GM10847 (cell line): Measurements from ENCODE around the gene CACNA2D2.

Experiments used
- POLR2A ChIP-seq: IDR thresholded peaks from 2 replicates; pipeline ENCODE4 v1.6.1; 2011; ENCODE audit not compliant: insufficient read length; ENCODE audit errors: extremely low read depth

CACNA2D2 gene

GRCh38 chr3:50490424-50490823 is 13.0 kb downstream of the CACNA2D2 start:
- TF ChIP-seq POLR2A, result no peak

GRCh38 chr3:50487181-50487580 is 16.3 kb downstream of the CACNA2D2 start:
- no peak for TF ChIP-seq POLR2A

GRCh38 chr3:50486219-50486888 is 17.1 kb downstream of the CACNA2D2 start:
- no peak for TF ChIP-seq POLR2A

- no peak for TF ChIP-seq POLR2A
These were observed 18.7 kb downstream of the CACNA2D2 start for GRCh38 chr3:50484722-50485121.

- no peak for TF ChIP-seq POLR2A
These were observed 20.1 kb downstream of the CACNA2D2 start for GRCh38 chr3:50483374-50483773.

GRCh38 chr3:50481992-50482391 is 21.4 kb downstream of the CACNA2D2 start:
- TF ChIP-seq POLR2A, result no peak

GRCh38 chr3:50480471-50480870 is 23.0 kb downstream of the CACNA2D2 start:
- no peak for TF ChIP-seq POLR2A

- no peak for TF ChIP-seq POLR2A
These were observed 23.9 kb downstream of the CACNA2D2 start for GRCh38 chr3:50479523-50479922.

GRCh38 chr3:50478671-50479260 is 24.7 kb downstream of the CACNA2D2 start:
- TF ChIP-seq POLR2A, result no peak

- TF ChIP-seq POLR2A, result no peak
These were observed 25.4 kb downstream of the CACNA2D2 start for GRCh38 chr3:50478051-50478450.

GRCh38 chr3:50475348-50475747 is 28.1 kb downstream of the CACNA2D2 start:
- TF ChIP-seq POLR2A, result no peak

GRCh38 chr3:50474717-50475116 is 28.7 kb downstream of the CACNA2D2 start:
- no peak for TF ChIP-seq POLR2A

- TF ChIP-seq POLR2A, result no peak
These were observed 29.7 kb downstream of the CACNA2D2 start for GRCh38 chr3:50473768-50474167.

GRCh38 chr3:50472958-50473357 is 30.5 kb downstream of the CACNA2D2 start:
- no peak for TF ChIP-seq POLR2A

GRCh38 chr3:50470658-50471057 is 32.8 kb downstream of the CACNA2D2 start:
- TF ChIP-seq POLR2A, result no peak

- no peak for TF ChIP-seq POLR2A
These were observed 35.5 kb downstream of the CACNA2D2 start for GRCh38 chr3:50467919-50468318.

GRCh38 chr3:50466177-50466576 is 37.3 kb downstream of the CACNA2D2 start:
- TF ChIP-seq POLR2A, result no peak
